Kidney glomerular epithelial cell (primary cell): ENCODE results near the gene SMG1.
"Not testable (repeated sequence)": the region's sequence is repeated elsewhere in the genome, so short reads cannot be mapped to it uniquely, and the experiment has no call there.

Experiments used
- DNase-seq: peaks from one replicate; lab custom pipeline; 2025; lab: John Stamatoyannopoulos, UW

SMG1 gene

GRCh38 chr16:18759598-18760520 lies 166.3 kb downstream of the SMG1 start:
- peak; percentile 11 for DNase-seq

GRCh38 chr16:18757960-18758660 lies 168.1 kb downstream of the SMG1 start:
- not testable (repeated sequence) for DNase-seq

GRCh38 chr16:18756639-18757038 lies 169.6 kb downstream of the SMG1 start:
- DNase-seq, result not testable (repeated sequence)
